ENCODE results near the gene MAP4K3.
"Not testable (repeated sequence)": the region's sequence is repeated elsewhere in the genome, so short reads cannot be mapped to it uniquely, and the experiment has no call there.

MAP4K3 gene

GRCh38 chr2:39326644-39327043 lies 110.4 kb downstream of the MAP4K3 start:
- no peaks in the 10 kb centered on the region for H3K4me1 ChIP-seq
- H3K4me3 ChIP-seq: no peak overlapping the region
- no peak overlapping the region for H3K27ac ChIP-seq
- no peaks in the 10 kb centered on the region for H3K27me3 ChIP-seq
- H4K20me1 ChIP-seq: no peaks in the 10 kb centered on the region
- H3K9ac ChIP-seq: no peak overlapping the region
- no peak for TF ChIP-seq Cebpa-rat (IDR thresholded peaks at IDR 0.05)
- H3K9me3 ChIP-seq: no peaks in the 10 kb centered on the region
- H3K4me2 ChIP-seq: no peak overlapping the region
- H3K36me3 ChIP-seq: peaks cover 51% of the 10 kb centered on the region

GRCh38 chr2:39325966-39326365 lies 111.1 kb downstream of the MAP4K3 start:
- TF ChIP-seq Cebpa-rat (IDR thresholded peaks at IDR 0.05): no peak

GRCh38 chr2:39321056-39322035 lies 115.7 kb downstream of the MAP4K3 start:
- peaks cover 23% of the 10 kb centered on the region for H3K36me3 ChIP-seq
- H4K20me1 ChIP-seq, H3K4me3 ChIP-seq, H3K9me3 ChIP-seq, H3K27ac ChIP-seq, H3K4me2 ChIP-seq, H3K4me1 ChIP-seq, H3K27me3 ChIP-seq, H3K9ac ChIP-seq: not testable (repeated sequence)

More at GRCh38 chr2:39325966-39326365, 111.1 kb downstream of the MAP4K3 start:
- Histone ChIP-seq H3K9ac (no peak overlapping the region), H3K36me3 (peaks cover 52% of the 10 kb centered on the region), H3K27me3 (no peaks in the 10 kb centered on the region), H3K9me3 (no peaks in the 10 kb centered on the region), H3K4me3 (no peak overlapping the region), H3K4me2 (no peak overlapping the region), H3K4me1 (no peaks in the 10 kb centered on the region), H3K27ac (no peak overlapping the region), H4K20me1 (no peaks in the 10 kb centered on the region)

- Histone ChIP-seq H4K20me1 (no peaks in the 10 kb centered on the region), H3K27me3 (no peaks in the 10 kb centered on the region), H3K4me2 (no peak overlapping the region), H3K4me3 (no peak overlapping the region), H3K36me3 (peaks cover 15% of the 10 kb centered on the region; the same call in 1 of the 2 replicates), H3K9me3 (no peaks in the 10 kb centered on the region), H3K9ac (no peak overlapping the region), H3K27ac (no peak overlapping the region), H3K4me1 (no peaks in the 10 kb centered on the region)
- TF ChIP-seq Cebpa-rat (IDR thresholded peaks at IDR 0.05): no peak
Measured at GRCh38 chr2:39320162-39320561, 116.9 kb downstream of the MAP4K3 start.

GRCh38 chr2:39313575-39313974 lies 123.5 kb downstream of the MAP4K3 start:
- H3K27ac ChIP-seq: no peak overlapping the region
- H3K4me2 ChIP-seq: no peak overlapping the region
- no peaks in the 10 kb centered on the region for H3K27me3 ChIP-seq
- no peaks in the 10 kb centered on the region for H3K9me3 ChIP-seq
- H3K36me3 ChIP-seq: peaks cover 40% of the 10 kb centered on the region
- no peak for TF ChIP-seq Cebpa-rat (IDR thresholded peaks at IDR 0.05)
- no peak overlapping the region for H3K4me3 ChIP-seq
- no peaks in the 10 kb centered on the region for H4K20me1 ChIP-seq
- no peak overlapping the region for H3K9ac ChIP-seq
- H3K4me1 ChIP-seq: no peaks in the 10 kb centered on the region

GRCh38 chr2:39311469-39311868 lies 125.6 kb downstream of the MAP4K3 start:
- no peak overlapping the region for H3K27ac ChIP-seq
- TF ChIP-seq Cebpa-rat (IDR thresholded peaks at IDR 0.05): no peak
- H3K27me3 ChIP-seq: no peaks in the 10 kb centered on the region
- peaks cover 40% of the 10 kb centered on the region for H3K36me3 ChIP-seq
- H3K4me1 ChIP-seq: no peaks in the 10 kb centered on the region
- no peaks in the 10 kb centered on the region for H3K9me3 ChIP-seq
- no peak overlapping the region for H3K4me3 ChIP-seq
- no peak overlapping the region for H3K4me2 ChIP-seq
- H4K20me1 ChIP-seq: no peaks in the 10 kb centered on the region
- H3K9ac ChIP-seq: no peak overlapping the region

GRCh38 chr2:39308778-39309177 lies 128.3 kb downstream of the MAP4K3 start:
- H3K4me1 ChIP-seq: no peaks in the 10 kb centered on the region
- H3K9me3 ChIP-seq: no peaks in the 10 kb centered on the region
- no peak overlapping the region for H3K9ac ChIP-seq
- H3K36me3 ChIP-seq: peaks cover 28% of the 10 kb centered on the region
- no peak overlapping the region for H3K27ac ChIP-seq
- no peak for TF ChIP-seq Cebpa-rat (IDR thresholded peaks at IDR 0.05)
- no peak overlapping the region for H3K4me2 ChIP-seq
- no peaks in the 10 kb centered on the region for H3K27me3 ChIP-seq
- H3K4me3 ChIP-seq: no peak overlapping the region
- H4K20me1 ChIP-seq: no peaks in the 10 kb centered on the region

GRCh38 chr2:39306626-39307025 lies 130.5 kb downstream of the MAP4K3 start:
- Histone ChIP-seq H3K4me2 (no peak overlapping the region), H3K27me3 (no peaks in the 10 kb centered on the region), H4K20me1 (no peaks in the 10 kb centered on the region), H3K4me1 (no peaks in the 10 kb centered on the region), H3K27ac (no peak overlapping the region), H3K9ac (no peak overlapping the region), H3K9me3 (no peaks in the 10 kb centered on the region), H3K4me3 (no peak overlapping the region), H3K36me3 (peaks cover 10% of the 10 kb centered on the region)
- TF ChIP-seq Cebpa-rat (IDR thresholded peaks at IDR 0.05): no peak

GRCh38 chr2:39304729-39305128 lies 132.4 kb downstream of the MAP4K3 start:
- H4K20me1 ChIP-seq: no peaks in the 10 kb centered on the region
- H3K9me3 ChIP-seq: no peaks in the 10 kb centered on the region
- H3K4me1 ChIP-seq: no peaks in the 10 kb centered on the region
- no peaks in the 10 kb centered on the region for H3K27me3 ChIP-seq
- peak; percentile 15; the same call in 1 of the 2 replicates for TF ChIP-seq Cebpa-rat (IDR thresholded peaks at IDR 0.05)
- no peak overlapping the region for H3K4me2 ChIP-seq
- no peak overlapping the region for H3K9ac ChIP-seq
- H3K36me3 ChIP-seq: no peaks in the 10 kb centered on the region
- no peak overlapping the region for H3K27ac ChIP-seq
- no peak overlapping the region for H3K4me3 ChIP-seq

- H4K20me1 ChIP-seq: no peaks in the 10 kb centered on the region
- H3K4me2 ChIP-seq: no peak overlapping the region
- no peaks in the 10 kb centered on the region for H3K27me3 ChIP-seq
- H3K4me1 ChIP-seq: no peaks in the 10 kb centered on the region
- H3K9ac ChIP-seq: no peak overlapping the region
- H3K27ac ChIP-seq: no peak overlapping the region
- H3K9me3 ChIP-seq: no peaks in the 10 kb centered on the region
- H3K36me3 ChIP-seq: no peaks in the 10 kb centered on the region
- H3K4me3 ChIP-seq: no peak overlapping the region
- no peak for TF ChIP-seq Cebpa-rat (IDR thresholded peaks at IDR 0.05)
Measured at GRCh38 chr2:39304200-39304599, 132.9 kb downstream of the MAP4K3 start.
